ENCODE measurements around the gene SFTA2. TPM values are rescaled to one million over a fixed set of nuclear protein-coding genes. Genes with fewer than 3 reads are reported as not detected.

The SFTA2 gene
- total and polyA plus RNA-seq, 10 of the 15 experiments (the other 5 are each of a cell fraction or from before 2014, with no cell fraction given): 0.15 to 0.92 (median 0.33) TPM; not detected in 4

DNA sequence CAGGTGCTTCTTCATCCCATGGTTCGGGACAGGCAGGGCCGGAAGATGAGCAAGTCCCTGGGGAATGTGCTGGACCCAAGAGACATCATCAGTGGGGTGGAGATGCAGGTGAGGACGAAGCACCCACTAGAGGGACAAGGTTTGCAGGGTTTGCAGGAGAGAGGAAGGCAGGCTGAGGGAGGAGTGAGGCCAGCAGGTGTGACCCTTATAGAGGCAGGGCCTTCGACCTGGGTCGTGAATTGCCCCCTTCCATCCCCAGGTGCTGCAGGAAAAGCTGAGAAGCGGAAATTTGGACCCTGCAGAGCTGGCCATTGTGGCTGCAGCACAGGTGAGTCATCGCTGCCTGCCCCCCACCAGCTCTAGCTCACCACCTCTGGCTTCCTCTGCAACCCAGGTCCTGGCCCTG is 9.5 kb downstream of the SFTA2 start:
- FAIRE-seq (no peak), DNase-seq (ENCODE audit: low read depth, low spot score) (no peak), ATAC-seq (no peak)
- RAD21 ChIA-PET (ENCODE audit: unreplicated experiment): no interaction called here
- TF ChIP-seq EP300 (IDR thresholded peaks at IDR 0.05; ENCODE audit: borderline replicate concordance in 1 of 2, control insufficient read depth in 1 of 2, low read depth in 2 of 2, low read length in 2 of 2) (no peak), MEF2A (IDR thresholded peaks at IDR 0.05; ENCODE audit: insufficient read depth, low read depth, low read length) (no peak), SP1 (IDR thresholded peaks at IDR 0.05; ENCODE audit: low read depth, low read length) (no peak), CEBPB (IDR thresholded peaks at IDR 0.05; ENCODE audit: borderline replicate concordance in 1 of 2, low read depth in 2 of 2, low read length in 2 of 2) (no peak), FOXM1 (IDR thresholded peaks at IDR 0.05; ENCODE audit: low read depth, low read length) (no peak), FOXK2 (IDR thresholded peaks at IDR 0.05) (no peak), CBFB (IDR thresholded peaks at IDR 0.05; ENCODE audit: low read depth) (no peak), CBX3 (IDR thresholded peaks at IDR 0.05; ENCODE audit: borderline replicate concordance, low read depth) (no peak), ESRRA (IDR thresholded peaks at IDR 0.05; ENCODE audit: low read length) (no peak), LARP7 (IDR thresholded peaks at IDR 0.05) (no peak), SMAD5 (IDR thresholded peaks at IDR 0.05; ENCODE audit: low read depth) (no peak)
- TF ChIP-seq, protein P1, sequence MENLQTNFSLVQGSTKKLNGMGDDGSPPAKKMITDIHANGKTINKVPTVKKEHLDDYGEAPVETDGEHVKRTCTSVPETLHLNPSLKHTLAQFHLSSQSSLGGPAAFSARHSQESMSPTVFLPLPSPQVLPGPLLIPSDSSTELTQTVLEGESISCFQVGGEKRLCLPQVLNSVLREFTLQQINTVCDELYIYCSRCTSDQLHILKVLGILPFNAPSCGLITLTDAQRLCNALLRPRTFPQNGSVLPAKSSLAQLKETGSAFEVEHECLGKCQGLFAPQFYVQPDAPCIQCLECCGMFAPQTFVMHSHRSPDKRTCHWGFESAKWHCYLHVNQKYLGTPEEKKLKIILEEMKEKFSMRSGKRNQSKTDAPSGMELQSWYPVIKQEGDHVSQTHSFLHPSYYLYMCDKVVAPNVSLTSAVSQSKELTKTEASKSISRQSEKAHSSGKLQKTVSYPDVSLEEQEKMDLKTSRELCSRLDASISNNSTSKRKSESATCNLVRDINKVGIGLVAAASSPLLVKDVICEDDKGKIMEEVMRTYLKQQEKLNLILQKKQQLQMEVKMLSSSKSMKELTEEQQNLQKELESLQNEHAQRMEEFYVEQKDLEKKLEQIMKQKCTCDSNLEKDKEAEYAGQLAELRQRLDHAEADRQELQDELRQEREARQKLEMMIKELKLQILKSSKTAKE (IDR thresholded peaks at IDR 0.05; ENCODE audit: low read depth, poor library complexity, severe bottlenecking): no peak
- BruUV-seq (replicated peaks): no TSS peak
- no peak overlapping the region for H3K9ac ChIP-seq (ENCODE audit: control insufficient read depth, insufficient read depth, low read length)
- SMC1A ChIA-PET (ENCODE audit: uncharacterized antibody, unreplicated experiment): no interaction called here
- H3K79me2 ChIP-seq (ENCODE audit: control insufficient read depth, insufficient read depth, low read length): no peaks in the 10 kb centered on the region
- no peaks in the 10 kb centered on the region for H3K4me1 ChIP-seq (ENCODE audit: control insufficient read depth, insufficient read depth, low read length)
- POLR2A ChIA-PET: no interaction called here
- H3K36me3 ChIP-seq (ENCODE audit: control insufficient read depth in 2 of 2, insufficient read depth in 2 of 2, low read length in 1 of 2): peaks cover 18 to 27% of the 10 kb centered on the region in 2 experiments; a peak in 3 of 4 replicates
- H4K20me1 ChIP-seq (ENCODE audit: control insufficient read depth, insufficient read depth): no peaks in the 10 kb centered on the region
- CTCF ChIA-PET: interaction anchor here (0.9 kb wide), 1 partner anchor 147 kb away, joined by 4 read pairs; no protein-coding TSS in a partner anchor
- no peak overlapping the region for H3K27ac ChIP-seq (ENCODE audit: control insufficient read depth, insufficient read depth)
- H3K4me3 ChIP-seq: no peak overlapping the region
- intact Hi-C loops (cut with micrococcal nuclease; ENCODE audit: unreplicated experiment): no loop called here
- no peak overlapping the region for H3K4me2 ChIP-seq (ENCODE audit: control insufficient read depth, insufficient read depth)
- H2AFZ ChIP-seq (ENCODE audit: control insufficient read depth, low read depth, low read length): no peak overlapping the region
- in situ Hi-C loops (cut with MboI): no loop called here
- H3K27me3 ChIP-seq (replicated peaks in 1 of 2; ENCODE audit: control insufficient read depth in 2 of 2, insufficient read depth in 2 of 2, low read length in 1 of 2): no peaks in the 10 kb centered on the region
- H3K9me3 ChIP-seq (replicated peaks; ENCODE audit: control insufficient read depth, insufficient read depth, low read length): no peaks in the 10 kb centered on the region
- 74% methylated on average over 7 of the region's 7 CpGs for WGBS (ENCODE audit: insufficient coverage, insufficient replicate concordance, low lambda C conversion rate, missing lambda C conversion rate)
